ES-I3 (cell line): ENCODE data around the gene CX3CR1.
"Not testable (repeated sequence)": the region's sequence is repeated elsewhere in the genome, so short reads cannot be mapped to it uniquely, and the experiment has no call there.

Source experiments
- H3K36me3 ChIP-seq: 2 replicates; pipeline ENCODE4 v1.6.1; 2013; ENCODE audit warnings: mild to moderate bottlenecking, low read length, control low read depth, moderate library complexity; ENCODE audit not compliant: insufficient read depth
- H3K4me1 ChIP-seq: 2 replicates; pipeline ENCODE4 v1.6.1; 2013; ENCODE audit warnings: mild to moderate bottlenecking, control low read depth, low read length; ENCODE audit not compliant: insufficient read depth
- H3K9ac ChIP-seq: 2 replicates; pipeline ENCODE4 v1.6.1; 2013; ENCODE audit warnings: low read depth, mild to moderate bottlenecking, low read length, moderate library complexity
- H3K9me3 ChIP-seq: 2 replicates; pipeline ENCODE4 v1.6.1; 2013; ENCODE audit warnings: mild to moderate bottlenecking, low read length, moderate library complexity; ENCODE audit not compliant: control insufficient read depth, insufficient read depth

Gene CX3CR1, protein sequence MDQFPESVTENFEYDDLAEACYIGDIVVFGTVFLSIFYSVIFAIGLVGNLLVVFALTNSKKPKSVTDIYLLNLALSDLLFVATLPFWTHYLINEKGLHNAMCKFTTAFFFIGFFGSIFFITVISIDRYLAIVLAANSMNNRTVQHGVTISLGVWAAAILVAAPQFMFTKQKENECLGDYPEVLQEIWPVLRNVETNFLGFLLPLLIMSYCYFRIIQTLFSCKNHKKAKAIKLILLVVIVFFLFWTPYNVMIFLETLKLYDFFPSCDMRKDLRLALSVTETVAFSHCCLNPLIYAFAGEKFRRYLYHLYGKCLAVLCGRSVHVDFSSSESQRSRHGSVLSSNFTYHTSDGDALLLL

DNA sequence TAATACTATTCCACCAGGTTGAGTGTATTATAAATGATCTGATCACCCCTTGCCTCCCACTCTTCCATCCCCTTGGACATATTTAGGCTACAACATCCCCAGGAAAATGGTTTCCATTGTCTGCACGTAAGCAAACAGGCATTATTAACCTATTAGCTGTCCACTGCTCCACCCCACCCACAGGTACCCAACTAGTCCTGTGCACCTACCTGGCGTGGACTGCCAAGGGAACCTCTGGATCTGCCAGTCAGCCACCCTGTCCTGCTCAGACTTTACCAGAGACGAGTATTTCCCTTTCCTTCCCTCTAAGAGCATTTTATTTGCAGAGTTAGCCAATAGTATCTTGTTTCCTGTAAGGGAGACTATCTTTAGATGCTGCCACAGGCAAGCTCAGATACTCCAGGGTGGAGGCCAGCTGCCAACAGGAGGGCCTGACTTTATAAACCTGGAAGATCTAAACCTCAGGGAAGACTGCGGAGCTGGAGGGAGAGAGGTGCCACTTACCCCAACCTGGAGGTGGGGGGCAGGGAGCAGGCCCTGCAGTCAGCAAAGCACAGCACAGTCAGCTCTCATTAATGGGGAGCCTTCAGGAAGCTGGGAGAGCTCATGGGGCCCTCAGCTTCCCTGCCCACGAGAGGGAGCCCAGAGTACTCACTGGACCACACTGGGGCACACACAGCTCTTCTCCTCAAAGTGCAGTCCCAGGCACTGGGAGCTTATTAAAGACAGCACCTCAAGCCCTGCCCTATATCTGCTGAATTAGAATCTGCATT is at the start of gene CX3CR1:
TSS of gene CX3CR1 (minus strand) at position 292 of the 773 bp plus-strand sequence. CDS start 13,527 bp downstream, outside the sequence.
- no peak within 1 kb of the TSS for H3K9ac ChIP-seq

DNA sequence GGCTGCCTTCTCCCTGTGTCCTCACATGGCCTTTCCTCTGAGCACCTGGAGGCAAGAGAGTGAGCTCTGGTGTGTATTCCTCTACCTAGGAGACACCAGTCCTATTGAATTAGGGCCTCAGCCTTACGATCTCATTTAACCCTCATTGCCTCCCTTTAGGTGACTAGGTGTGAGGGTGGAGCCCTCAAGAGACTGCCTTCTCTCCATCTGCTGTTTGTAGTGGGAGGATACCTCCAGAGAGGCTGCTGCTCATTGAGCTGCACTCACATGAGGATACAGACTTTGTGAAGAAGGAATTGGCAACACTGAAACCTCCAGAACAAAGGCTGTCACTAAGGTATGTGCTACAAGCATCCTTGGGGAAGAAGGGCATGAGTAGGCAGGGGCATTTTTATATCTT is 49.7 kb upstream of the CX3CR1 start, which contains the start of gene CCR8:
TSS of gene CCR8 (plus strand) at position 217 of the 400 bp plus-strand sequence. CDS start 2,623 bp downstream, outside the sequence.
- Histone ChIP-seq H3K9ac (no peak within 1 kb of the TSS), H3K36me3 (no peaks in the 10 kb centered on the region), H3K4me1 (peaks cover 4% of the 10 kb centered on the region; the same call in 1 of the 2 replicates), H3K9me3 (no peaks in the 10 kb centered on the region)

More for the DNA sequence above, at the start of gene CX3CR1:
- no peaks in the 10 kb centered on the region for H3K9me3 ChIP-seq
- no peaks in the 10 kb centered on the region for H3K36me3 ChIP-seq
- H3K4me1 ChIP-seq: no peaks in the 10 kb centered on the region

DNA sequence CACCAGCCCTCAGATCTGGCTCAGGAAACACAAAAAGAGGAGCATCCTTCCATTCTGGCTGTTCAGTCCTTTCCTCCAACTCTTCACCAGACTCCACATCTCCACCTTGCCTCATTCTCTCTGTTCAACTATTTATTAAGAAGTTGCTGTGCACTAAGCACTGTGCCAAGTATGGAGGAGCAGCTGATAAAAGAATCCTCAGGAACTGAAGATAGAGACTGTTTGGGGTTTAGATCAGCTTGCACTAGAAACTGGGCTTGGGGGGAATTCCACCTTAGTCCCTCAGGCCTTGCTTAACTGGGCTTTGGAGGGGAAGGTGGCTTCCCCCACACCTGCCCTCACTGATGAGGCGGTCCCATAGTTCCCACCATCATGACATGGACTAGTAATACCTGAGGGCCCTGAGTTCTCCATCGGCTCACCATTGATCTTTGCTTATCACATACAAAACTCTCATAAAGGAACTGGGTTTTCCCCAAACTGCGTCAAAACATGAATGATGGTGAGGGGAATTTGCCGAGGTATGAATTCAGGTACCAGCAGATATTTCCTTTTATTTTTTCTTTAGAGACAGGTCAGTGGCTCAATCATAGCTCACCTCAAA is 48.0 kb upstream of the CX3CR1 start:
- Histone ChIP-seq H3K9ac (no peak overlapping the region), H3K4me1 (peaks cover 13% of the 10 kb centered on the region; the same call in 1 of the 2 replicates), H3K9me3 (no peaks in the 10 kb centered on the region), H3K36me3 (no peaks in the 10 kb centered on the region)

DNA sequence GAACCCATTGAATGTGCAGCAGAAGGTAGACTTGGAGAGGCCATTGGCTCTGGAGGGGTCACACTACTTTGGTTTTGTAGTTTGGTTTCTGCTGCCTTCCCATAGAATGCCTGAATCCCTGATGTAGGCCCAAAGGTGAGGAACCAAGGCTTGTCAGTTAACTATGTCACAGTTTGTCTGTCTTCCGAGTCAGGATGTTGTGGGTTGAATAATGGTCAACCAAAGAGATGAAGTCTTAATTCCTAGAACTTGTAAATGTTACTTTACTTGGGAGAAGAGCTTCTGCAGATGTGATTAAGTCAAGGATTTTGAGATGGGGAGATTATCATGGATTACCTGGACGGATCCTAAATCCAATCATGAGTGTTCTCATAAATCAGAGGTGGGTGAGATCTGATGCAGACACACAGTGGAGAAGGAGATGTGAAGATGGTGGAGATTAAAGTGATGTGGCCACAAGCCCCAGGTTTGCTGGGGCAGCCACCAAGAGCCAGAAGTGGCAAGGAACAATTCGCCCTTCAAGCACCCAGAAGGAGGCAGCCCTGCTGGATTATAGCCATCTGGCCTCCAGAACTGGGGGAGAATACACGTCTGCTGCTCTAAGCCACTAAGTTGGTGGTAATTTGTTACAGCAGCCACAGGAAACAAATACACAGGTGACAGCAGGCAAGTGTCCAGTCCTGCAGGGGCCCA is 47.4 kb upstream of the CX3CR1 start:
- Histone ChIP-seq H3K36me3 (no peaks in the 10 kb centered on the region), H3K9ac (no peak overlapping the region), H3K9me3 (no peaks in the 10 kb centered on the region), H3K4me1 (peaks cover 14% of the 10 kb centered on the region)

DNA sequence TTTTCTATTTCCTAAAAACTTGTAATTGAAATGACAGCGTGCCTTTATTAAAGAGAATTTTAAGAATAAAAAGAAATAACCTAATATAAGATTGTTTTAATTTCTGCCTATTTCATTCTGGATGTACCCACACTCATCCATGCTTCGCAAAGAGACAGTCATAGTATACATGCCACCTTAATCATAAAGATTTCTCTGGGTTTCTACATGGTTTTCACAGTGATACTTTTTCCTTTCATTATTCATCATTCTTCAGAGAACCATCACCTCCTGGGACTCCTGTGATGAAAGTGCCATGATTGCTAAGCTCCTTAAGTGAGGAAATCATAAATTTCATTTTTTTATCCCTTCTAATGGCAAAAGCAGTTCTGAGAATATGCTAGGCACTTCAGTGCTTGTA is 45.4 kb upstream of the CX3CR1 start:
- Histone ChIP-seq H3K9me3 (no peaks in the 10 kb centered on the region), H3K36me3 (no peaks in the 10 kb centered on the region), H3K4me1 (peaks cover 9% of the 10 kb centered on the region), H3K9ac (no peak overlapping the region)

DNA sequence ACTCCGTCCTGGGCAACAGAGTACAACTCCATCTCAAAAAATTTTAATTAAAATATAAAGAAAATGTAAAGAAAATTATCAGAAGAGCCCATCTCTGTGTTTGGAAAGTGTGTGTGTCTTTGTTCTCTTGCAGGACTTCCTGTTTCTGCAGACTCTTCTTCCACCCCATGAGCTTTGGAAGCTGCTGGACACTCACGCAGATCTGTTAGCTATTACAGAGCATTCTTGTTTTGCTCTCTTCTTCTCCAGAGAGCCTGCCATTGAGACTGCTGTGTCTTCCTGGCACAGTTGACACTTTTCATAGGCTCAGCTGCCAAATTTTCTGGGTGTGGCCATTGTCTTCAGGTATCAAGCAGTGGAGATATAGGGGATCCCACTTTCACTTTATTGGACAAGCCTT is 43.7 kb upstream of the CX3CR1 start:
- peaks cover 9% of the 10 kb centered on the region for H3K4me1 ChIP-seq
- no peak overlapping the region for H3K9ac ChIP-seq
- H3K9me3 ChIP-seq: no peaks in the 10 kb centered on the region
- H3K36me3 ChIP-seq: no peaks in the 10 kb centered on the region

DNA sequence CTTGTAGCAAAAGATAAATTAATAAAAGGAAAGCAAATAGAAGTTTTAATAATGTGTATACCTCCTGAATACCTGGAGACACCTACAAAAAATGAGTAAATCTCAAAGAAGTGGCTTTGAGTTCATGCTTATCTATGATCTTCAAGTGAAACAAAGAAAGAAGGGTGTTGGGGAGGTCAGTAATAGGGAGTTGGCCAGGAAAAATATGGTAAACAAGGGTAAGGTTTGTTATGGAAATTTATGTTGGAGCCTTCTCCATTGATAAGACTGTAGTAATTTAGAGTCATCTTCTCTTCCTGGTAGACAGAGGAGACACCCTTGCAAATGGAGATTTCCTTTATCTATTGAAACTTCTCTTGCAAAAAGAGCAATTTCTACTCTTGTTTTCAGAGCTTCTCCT is 43.1 kb upstream of the CX3CR1 start:
- Histone ChIP-seq H3K4me1 (peaks cover 9% of the 10 kb centered on the region), H3K36me3 (no peaks in the 10 kb centered on the region), H3K9ac (no peak overlapping the region), H3K9me3 (no peaks in the 10 kb centered on the region)

DNA sequence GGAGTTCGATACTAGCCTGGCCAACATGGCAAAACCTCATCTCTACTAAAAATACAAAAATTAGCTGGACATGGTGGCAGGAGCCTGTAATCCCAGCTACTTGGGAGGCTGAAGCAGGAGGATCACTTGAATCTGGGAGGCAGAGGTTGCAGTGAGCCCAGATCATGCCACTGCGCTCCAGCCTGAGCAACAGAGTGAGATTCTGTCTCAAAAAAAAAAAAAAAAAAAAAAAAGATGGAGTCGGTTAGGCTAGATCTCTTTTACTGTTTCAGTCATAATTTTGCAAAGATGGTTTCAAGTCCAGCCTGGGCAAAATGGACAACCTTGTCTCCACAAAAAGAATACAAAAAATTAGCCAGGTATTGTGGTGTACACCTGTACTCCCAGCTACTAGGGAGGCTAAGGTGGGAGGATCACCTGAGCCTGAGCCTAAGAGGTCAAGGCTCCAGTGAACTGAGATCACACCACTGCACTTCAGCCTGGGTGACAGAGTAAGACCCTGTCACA is 42.4 kb upstream of the CX3CR1 start:
- not testable (repeated sequence) for H3K9me3 ChIP-seq, H3K4me1 ChIP-seq, H3K36me3 ChIP-seq, H3K9ac ChIP-seq

DNA sequence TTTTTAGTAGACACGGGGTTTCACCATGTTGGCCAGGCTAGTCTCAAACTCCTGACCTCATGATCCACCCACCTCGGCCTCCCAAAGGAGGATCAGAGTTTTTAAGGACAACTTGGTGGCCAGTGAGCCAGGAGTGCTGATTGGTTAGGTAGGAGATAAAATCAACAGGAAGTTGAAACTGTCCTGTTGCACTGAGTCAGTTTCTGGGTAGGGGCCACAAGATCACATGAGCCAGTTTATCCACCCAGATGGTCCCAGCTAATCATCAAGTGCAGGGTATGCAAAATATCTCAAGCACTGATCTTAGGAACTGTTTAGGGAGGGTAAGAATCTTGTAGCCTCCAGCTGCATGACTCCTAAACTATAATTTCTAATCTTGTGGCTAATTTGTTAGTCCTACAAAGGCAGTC is 41.7 kb upstream of the CX3CR1 start:
- H3K4me1 ChIP-seq, H3K9ac ChIP-seq, H3K9me3 ChIP-seq, H3K36me3 ChIP-seq: not testable (repeated sequence)

DNA sequence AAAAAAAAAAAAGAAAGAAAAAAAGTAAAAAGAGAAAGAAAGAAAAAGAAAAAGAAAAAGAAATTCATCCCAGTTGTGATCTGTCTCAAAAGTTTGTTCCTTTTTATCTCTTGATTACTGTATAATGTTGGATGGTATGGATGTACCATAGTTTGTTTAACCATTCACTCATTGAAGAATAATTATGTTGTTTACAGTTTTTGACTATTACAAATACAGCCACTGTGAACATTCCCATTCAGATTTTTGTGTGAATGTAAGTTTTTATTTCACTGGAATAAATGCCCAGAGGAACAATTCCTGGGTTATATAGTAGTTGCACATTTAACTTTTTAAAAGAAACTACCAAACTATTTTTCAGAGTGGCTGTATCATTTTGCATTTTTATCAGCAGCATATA is 39.4 kb upstream of the CX3CR1 start:
- H3K9ac ChIP-seq: no peak overlapping the region
- H3K4me1 ChIP-seq: peaks cover 9% of the 10 kb centered on the region
- no peaks in the 10 kb centered on the region for H3K36me3 ChIP-seq
- H3K9me3 ChIP-seq: peaks cover 7% of the 10 kb centered on the region; the same call in 1 of the 2 replicates

DNA sequence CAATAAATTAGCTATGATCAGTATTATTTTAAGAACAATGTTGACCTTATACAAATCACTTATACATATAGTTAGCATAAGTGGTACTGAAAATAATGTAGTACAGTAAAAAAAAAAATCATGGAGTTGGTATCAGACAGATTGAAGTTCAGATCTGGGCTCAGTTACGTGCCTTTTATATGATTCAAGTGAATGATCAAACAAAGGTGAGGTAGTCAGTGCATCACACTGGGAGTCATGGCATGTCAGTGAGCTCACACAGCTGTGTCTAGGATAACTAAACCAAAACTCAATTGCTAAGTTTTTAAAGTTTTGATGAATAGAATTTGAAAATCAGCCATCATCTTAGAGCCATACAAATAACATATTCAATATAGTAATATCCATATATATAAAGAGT is 38.5 kb upstream of the CX3CR1 start:
- H3K4me1 ChIP-seq: peaks cover 5% of the 10 kb centered on the region
- peaks cover 7% of the 10 kb centered on the region; the same call in 1 of the 2 replicates for H3K9me3 ChIP-seq
- no peak overlapping the region for H3K9ac ChIP-seq
- H3K36me3 ChIP-seq: no peaks in the 10 kb centered on the region

DNA sequence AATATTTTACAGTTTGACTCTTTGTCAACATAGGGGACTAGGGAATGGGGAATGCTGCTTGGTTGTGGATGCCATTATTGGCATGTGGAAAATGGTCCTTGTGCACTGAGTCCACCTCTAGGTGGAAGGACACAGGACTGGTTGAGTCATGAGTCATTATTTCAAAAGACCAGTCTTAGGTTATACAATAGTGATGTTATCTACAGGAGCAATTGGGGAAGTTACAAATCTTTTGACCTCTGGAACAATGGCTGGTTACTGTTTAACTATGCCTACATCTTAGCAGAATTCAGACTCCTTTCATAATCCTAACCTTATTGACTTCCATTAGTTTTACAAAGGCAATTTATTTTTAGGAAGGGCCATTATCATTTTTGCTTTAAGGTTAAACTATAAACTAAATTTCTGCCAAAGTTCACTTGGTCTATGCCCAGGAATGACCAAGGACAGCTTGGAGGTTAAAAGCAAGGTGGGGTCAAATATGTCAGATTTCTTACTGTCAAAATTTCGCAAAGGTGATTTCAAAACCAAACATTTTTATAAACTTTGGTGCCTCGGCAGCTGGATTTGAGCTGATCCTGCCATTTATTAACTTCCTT is 37.8 kb upstream of the CX3CR1 start:
- Histone ChIP-seq H3K36me3 (no peaks in the 10 kb centered on the region), H3K4me1 (no peaks in the 10 kb centered on the region; the same call in 1 of the 2 replicates), H3K9ac (no peak overlapping the region), H3K9me3 (peaks cover 7% of the 10 kb centered on the region; the same call in 1 of the 2 replicates)

DNA sequence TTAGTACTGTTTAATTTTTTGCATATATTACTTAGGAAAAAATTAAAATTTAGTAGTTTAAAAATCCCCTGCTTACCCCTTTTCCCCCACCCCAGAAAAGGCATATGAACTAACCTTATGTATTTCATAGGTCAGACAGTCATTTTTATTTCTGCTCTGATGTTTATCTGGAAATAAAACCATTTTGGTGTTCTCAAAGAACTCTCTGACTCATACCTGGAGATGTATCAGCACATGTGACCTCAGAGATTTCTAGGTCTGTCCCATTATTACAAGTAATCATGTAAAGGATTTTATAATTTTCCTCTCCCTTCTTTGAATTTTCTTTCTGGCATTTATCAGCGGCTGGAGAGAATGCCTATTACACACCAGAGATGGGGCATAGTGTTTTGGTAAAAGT is 35.6 kb upstream of the CX3CR1 start:
- Histone ChIP-seq H3K9ac (no peak overlapping the region), H3K9me3 (peaks cover 7% of the 10 kb centered on the region; the same call in 1 of the 2 replicates), H3K36me3 (no peaks in the 10 kb centered on the region), H3K4me1 (no peaks in the 10 kb centered on the region)
